NCI-H187 treated with DMSO at 0.1 percent for 48 hours (cell line): ENCODE measurements around the gene NTMT1.

Experiments
- DNase-seq: peaks from one replicate; lab custom pipeline; 2025; lab: John Stamatoyannopoulos, UW

NTMT1 gene

GRCh38 chr9:129637102-129637501 is 11.1 kb downstream of the NTMT1 start:
- DNase-seq: no peak

- DNase-seq: no peak
Observed at GRCh38 chr9:129637673-129638439, 11.9 kb downstream of the NTMT1 start.

- no peak for DNase-seq
Observed at GRCh38 chr9:129639034-129639630, 13.2 kb downstream of the NTMT1 start.

DNA sequence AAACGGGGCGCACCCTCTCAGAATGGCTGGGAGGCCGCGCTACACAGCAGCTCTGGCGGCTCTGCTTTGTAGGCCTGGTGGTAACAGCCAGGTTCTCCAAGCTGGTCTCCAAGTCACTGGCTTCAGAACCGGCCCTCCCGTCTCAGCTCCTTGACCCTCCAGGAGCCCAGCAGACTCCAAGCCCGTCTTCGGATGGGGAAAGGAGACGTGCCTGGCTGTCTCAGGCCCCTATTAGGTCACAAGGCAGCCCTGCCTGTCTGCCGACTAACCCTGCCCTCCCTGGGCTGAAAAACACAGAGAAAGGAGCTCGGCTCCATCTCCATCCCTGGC is 13.8 kb downstream of the NTMT1 start:
- DNase-seq: no peak

- no peak for DNase-seq
Observed at GRCh38 chr9:129640086-129640870, 14.3 kb downstream of the NTMT1 start.

DNA sequence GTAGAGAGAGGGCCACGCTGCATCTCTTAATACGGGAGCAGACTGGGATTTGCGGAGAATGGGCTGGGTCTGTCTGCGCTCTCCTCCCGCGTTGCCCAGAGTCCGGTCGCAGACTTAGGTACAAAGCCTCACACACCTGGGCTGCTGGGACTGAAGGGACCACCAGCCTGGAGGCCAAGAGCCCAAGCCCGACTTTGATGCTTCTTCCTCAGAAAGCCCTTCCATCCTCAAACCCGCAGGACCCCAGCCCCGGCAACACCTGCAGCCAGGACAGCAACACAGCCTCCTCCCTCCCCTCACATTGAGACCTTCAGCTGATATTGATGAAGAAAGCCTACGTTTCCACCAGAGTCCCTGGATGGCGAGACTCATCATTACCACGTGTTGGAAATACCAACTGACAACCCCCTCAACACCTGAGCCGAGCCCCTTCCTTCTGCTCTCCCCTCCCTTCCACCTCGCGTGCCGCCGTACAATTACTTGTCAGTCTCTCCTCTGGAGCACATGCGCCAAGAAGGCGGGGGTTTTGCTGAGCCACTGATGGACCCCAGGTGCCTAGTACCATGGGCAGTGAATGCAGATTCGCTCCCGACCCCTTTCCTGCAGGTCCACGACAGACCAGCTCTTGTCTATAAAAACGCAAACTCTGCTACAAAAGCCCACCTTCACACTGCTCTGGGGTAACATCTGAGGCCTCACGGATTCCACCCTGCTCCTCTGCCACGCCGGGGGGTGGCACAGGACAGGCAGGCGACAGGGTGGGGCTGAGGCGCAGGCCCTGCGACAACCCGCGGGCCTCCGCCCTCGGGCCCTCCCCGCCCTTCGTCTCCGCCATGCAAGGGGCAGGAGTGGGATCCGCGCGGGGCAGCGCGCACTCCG is 15.1 kb downstream of the NTMT1 start:
- DNase-seq: no peak

GRCh38 chr9:129641750-129642585 is 16.0 kb downstream of the NTMT1 start, which contains the start of gene ASB6:
ASB6 (minus strand) TSS chr9:129642151; CDS start chr9:129641999, 152 bp downstream.
- no peak for DNase-seq

DNA sequence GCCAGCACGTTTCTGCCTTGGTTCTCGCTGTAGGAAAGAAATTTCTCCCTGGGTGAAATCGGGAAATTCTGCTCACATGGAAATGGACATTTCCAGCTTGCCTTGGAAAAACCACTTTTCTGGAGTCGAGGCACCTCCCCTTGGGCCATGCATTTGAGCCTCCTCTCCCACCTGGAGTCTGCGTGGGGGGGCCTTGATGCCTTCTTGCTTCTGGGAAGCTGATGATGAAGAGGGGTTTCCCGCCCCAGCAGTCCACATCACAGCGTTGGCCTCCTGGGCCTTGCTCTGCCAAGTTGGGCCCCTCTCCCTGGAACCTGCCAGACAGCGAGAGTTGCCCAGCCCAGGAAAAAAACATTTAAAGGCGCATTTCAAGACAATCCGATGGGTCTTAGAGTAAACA is 17.7 kb downstream of the NTMT1 start:
- no peak for DNase-seq

DNA sequence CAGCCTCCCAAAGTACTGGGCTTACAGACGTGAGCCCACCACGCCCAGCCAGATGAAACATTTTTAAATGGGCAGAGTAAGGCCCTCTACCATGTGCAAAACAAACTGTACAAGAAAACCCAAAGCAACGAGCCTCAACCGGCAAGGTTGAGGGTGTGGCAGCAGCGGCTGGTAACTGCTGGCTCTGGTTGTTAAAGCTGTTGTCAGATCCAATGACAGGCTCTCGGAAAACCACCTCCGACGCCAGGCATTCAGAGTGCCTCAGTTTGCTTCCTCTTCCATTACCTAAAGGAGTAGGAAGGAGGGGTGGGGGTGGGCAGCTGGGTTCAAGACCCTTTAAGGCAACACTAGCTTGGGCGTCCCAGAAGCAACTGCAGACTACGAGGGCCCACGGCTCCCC is 18.4 kb downstream of the NTMT1 start:
- DNase-seq: no peak

DNA sequence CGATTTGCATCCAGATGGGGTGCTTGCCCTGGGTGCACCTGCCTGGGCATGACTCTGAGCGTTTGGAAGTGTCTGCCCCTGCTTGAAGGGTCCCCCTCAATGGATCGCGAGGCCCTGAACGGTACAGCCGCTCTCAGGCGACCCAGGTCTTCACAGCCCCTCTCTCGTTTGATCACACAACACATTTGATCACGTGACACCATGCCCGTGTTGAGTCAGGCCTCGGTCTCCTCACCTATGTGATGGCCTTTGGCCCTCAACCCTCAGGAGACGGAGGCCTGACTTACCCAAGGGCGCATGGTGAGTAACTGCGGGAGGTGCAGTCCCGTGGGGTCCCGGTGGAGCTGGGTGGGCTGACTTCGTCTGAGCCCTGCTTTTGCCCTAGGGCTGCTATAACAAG is 18.9 kb downstream of the NTMT1 start:
- no peak for DNase-seq

DNA sequence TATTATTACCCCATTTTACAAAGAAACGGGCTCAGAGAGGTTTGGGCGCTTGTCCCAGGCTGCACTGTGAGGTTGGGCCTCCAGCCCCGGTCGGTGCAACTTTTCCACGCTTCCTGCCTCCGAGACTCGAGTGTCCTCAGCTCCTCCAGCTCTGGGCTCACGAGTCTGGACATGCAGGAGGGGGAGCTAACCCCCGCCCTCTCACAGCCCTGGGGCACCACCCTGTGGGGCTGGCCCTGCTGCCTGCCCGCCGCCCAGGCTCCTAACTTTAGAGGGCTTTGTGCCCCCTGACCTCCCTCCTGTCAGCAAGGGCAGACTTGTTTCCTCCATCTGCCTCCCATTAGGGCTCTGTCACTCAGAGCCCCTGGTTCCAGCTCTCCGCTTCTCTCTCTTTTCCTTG is 20.3 kb downstream of the NTMT1 start:
- DNase-seq: no peak

DNA sequence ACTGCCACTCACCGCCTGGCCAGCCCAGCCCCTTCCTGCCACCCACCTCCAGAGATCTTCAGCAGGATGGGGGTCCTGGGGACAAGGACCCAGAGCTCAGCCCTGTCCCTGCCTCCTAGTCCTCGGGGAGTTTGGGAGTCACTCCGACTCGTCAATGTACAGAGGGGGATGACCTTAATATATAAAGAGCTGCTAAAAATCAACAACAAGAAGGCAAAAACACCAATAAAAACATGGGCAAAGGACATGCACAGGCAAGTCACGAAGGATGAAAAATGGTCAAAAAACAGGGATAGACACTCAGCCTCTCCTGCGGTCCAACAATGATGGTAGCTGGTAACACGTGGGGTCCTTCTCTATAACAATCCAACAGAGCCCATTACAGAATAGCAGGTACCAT is 20.7 kb downstream of the NTMT1 start:
- DNase-seq: no peak

- no peak for DNase-seq
Observed at GRCh38 chr9:129647635-129648034, 21.7 kb downstream of the NTMT1 start.

GRCh38 chr9:129648092-129648763 is 22.3 kb downstream of the NTMT1 start:
- DNase-seq: no peak

- DNase-seq: no peak
Observed at GRCh38 chr9:129648764-129649115, 22.8 kb downstream of the NTMT1 start.

GRCh38 chr9:129649726-129650679 is 24.0 kb downstream of the NTMT1 start:
- no peak for DNase-seq

DNA sequence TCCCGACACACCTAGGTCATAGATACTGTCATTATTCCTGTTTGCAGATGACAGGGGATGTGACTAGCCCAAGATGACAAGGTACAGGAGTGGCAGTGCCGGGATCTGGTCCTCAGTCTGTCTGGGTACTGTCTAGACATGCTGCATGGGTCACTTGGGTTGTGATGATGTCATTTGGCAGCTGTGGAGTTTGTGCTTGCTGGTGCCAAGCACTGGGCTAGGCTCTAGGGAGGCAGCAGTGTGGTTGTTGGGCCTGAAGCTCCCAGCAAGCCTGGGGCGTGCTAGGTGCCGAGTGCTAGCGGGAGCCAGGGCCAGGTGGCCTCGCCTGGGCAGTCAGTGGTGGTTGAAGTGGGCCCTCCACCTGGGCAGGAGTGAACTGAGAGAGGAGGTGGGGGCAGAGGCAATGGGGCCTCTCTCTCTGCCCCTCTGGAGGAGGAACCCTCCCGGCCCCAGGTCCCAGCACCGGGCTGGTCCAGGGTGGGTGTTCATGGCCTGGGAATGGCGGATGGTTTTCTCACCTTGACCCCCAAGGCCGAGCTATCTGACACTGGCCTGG is 24.8 kb downstream of the NTMT1 start:
- no peak for DNase-seq

DNA sequence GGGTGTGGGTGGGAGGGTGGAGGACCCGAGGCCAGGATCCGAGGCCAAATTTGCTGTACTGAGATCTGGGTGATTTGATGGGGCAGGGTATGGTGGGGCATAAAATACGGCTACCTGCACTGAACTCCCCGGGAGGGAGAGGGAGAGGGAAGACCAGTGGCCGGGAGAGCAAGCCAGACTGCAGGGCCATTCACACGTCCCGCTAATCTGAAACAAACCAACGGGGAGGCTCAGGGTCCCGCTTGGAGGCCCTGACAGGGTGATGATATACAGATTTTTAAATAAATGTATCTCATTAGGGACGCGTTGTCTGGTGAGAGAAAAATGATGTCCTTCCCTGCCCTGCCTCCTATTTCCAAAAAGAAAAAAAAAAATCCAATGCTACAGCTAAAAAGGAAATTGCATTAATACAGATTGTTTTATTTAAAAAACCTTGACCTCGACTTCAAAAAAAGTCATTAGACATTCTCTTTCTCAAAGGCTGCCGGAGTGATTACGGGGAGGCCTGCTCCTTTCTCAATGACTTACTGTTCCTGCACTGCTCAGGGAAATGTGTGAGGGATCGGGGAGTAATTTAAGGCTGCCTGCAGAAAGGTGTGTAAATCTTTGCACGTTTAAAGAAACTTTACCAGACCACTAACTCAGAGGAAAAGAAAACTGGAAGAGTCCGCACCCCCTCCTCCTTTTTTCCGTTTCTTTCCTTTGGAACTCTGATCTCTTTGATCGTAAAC is 28.0 kb downstream of the NTMT1 start:
- no peak for DNase-seq
